ENCODE results near the gene ADH5.
"Not testable (repeated sequence)": the region's sequence is repeated elsewhere in the genome, so short reads cannot be mapped to it uniquely, and the experiment has no call there.

ADH5 gene

DNA sequence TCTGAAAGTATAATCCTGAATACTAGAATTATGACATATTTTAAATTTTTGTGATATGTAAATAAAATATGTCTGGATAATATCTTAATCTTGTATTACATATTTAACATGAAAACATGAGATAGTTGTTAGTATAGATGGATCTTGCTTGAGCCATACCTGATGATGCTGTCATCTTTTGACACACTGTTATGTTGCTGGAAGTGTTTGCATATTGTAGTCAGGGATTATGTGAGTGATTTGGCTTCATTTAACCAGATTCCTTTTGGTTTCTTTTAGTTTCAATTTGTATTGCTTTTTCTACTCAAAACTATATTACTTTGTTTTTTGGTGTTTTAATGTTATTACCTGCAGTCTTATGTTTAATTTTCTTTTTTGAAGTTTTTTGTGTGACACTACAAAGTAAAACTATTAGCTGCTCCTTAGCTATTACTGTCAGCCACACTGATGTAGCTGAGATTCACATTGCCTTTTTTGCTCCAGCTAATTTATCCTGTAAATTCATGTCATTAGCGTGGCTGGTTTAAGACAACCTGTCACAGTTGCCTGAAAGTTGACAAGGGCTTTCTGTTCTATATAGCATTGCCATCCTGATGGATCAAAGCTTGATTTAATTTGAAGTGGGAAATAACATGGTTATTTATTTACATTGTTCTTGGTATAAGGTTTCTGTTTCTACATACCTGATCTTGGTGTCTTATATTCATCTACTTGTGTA is 59.4 kb downstream of the ADH5 start:
- DNase-seq (ENCODE audit: low read depth), result no peak

DNA sequence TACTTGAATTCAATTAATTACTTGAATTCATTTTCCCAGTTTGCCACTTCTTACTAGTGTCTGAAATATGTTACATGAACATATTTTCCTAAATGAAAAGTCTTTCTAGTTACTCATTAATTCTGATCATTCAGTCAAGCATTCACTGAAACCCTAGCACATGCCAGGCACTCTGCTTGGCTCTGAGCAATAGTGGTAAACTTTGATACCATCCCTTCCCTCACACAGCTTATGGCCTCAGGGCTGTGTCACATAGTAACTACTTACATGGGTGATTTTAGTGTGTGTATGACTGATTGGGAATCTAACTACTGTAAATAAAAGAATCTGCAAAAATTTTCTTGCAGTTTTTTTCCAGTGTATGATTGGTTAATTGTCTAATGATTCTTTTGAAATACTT is 60.4 kb downstream of the ADH5 start:
- no peak for DNase-seq (ENCODE audit: low read depth)

DNA sequence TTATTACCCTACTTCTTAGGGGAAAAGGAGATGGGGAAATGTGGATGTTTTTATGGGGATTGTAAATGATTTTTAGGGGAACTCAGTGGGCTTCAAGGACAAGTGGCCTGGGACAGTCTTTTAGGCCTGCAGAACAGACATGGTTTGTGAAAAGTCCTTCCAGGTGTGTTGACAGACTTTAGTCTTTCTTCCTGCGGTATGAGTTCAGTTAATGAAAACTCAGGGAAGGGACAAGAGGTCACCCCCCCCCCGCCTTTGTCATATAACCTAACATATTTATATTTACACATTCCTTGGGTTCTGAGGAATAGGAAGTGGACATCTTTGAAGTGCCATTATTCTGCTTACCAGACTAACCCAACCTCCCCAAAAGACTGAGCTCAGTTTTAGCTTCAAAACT is 61.3 kb downstream of the ADH5 start:
- no peak for DNase-seq (ENCODE audit: low read depth)

DNA sequence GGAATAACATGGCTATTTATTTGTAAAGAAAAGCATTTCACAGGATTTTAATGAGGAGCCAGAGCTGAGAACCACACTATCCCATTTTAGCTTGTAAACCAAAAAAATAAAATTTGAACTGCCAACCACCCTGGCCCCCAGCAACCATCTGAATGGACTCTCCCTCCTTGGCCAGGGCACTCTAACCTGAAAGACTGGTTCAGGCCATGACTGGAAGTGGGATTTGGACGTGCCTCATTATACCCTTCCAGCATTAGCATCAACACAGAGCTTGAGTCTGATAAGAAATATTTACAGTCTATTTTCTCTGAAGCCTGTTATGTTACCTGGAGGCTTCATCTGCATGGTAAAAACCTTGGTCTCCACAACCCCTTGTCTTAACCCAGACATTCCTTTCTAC is 63.1 kb downstream of the ADH5 start:
- DNase-seq (ENCODE audit: low read depth), result no peak

DNA sequence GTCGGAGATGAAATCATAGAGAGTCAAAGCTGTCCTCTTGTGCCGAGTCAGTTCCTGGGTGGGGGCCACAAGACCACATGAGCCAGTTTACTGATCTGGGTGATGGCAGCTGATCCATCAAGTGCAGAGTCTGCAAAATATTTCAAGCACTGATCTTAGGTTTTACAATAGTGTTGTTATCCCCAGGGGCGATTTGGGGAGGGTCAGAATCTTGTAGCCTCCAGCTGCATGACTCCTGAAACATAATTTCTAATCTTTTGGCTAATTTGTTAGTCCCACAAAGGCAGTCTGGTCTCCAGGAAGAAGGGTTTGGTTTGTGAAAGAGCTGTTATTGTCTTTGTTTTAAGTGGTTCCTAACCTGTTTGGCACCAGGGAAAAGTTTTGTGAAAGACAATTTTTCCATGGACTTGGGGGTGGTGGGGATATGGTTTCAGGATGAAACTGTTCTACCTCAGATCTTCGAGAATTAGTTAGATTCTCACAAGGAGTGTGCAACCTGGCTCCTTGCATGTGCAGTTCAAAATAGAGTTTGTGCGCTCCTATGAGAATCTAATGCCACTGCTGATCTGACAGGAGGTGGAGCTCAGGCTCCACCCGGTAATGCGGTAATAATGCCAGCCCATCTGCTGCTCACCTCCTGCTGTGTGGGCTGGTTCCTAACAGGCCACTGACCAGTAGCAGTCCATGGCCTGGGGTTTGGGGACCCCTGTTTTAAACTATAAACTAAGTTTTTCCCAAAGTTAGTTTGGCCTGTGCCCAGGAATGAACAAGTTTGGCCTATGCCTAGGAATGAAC is 63.9 kb downstream of the ADH5 start:
- no peak for DNase-seq (ENCODE audit: low read depth)

DNA sequence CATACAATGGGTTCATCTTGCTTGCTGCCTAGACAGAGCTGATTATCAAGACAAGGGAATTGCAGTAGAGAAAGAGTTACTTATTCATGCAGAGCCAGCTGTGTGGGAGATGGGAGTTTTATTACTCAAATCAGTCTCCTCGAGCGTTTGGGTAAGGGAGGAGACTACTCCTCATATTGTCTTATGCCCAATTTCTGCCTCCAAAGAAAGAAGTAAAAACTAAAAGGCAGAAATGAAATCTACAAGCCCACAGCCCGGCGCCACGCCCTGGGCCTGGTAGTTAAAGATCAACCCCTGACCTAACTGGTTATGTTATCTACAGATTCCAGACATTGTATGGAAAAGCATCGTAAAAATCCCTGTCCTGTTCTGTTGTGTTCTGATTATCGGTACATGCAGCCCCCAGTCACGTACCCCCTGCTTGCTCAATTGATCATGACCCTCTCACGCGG is 64.8 kb downstream of the ADH5 start:
- not testable (repeated sequence) for DNase-seq (ENCODE audit: low read depth)

DNA sequence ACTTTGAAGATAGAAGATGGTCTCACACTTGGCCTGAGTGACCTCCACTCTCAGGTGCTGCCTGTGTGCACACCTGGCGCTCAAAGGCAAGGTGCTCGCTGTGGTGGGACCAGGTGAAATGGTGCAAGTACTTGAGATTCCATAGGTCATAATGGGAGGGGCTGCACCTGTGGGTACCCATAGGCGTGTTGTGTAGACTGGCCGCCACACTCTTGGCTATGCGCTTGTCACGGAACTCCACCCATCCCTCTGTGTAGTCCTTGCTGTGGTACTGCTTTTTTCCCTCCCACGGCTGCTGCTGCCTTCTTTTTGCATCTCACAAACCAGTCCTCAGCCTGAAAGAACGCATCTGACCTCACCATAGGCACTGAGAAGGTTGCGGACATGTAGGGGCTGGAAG is 66.0 kb downstream of the ADH5 start:
- DNase-seq (ENCODE audit: low read depth), result no peak

DNA sequence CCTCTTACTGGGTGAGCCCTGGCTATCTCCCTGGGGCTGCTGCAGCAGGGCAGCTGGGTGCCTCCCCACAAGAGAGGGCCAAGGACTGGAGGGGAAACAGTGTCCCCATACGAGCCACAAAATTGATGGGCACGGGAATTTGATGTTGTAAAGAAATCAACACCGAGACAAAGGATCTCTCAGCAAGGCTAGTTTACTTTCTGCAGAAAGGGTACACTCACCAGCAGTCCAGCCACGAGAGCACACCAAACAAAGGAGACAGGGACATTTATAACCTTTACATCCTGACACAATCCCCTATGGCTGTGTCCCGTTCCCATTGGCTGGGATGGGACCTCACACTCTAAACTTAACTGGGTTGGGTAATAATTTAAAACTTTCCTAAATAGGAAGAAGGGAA is 67.2 kb downstream of the ADH5 start:
- no peak for DNase-seq (ENCODE audit: low read depth)
